NCI-H524 treated with DMSO at 0.1 percent for 48 hours (cell line): ENCODE data around the gene FBLN5.
A peak's percentile ranks its signal among the peaks of the same experiment; 100 is the strongest.

Experiments used
- DNase-seq: peaks from one replicate; lab custom pipeline; 2025; lab: John Stamatoyannopoulos, UW

The FBLN5 gene

DNA sequence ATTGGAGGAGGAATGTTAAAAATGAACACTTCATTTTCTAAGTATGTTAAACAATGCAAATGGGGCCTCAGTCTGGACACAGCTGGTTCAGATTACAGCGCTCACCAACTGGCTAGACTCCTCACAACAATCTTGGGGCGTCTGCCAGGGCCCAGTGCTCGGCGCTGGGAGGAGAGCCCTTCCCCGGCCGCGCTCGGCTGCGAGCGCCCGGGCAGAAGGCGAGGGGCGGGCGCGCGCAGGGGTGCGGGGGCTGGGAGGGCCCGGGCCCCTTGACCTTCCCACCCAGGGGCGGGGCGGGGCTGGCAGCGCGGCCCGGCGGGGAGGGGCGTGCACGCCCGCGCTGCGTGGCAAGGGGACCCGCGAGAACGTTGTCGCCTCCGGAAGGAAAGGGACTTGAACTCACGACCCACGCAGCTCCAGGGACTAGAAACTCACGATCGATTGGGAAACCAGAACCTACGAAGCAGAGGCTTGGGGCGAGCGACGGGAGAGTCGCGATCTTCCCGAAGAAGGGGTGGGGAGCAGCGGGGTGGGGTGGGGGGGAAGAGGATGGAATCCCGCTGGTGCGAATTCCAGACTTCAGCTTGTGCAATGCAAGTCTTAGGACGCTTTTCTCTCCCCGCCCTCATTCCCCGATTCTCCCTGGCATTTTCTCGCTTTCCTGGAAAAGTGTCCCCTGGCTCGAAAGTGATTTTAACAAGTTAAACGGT is at the start of gene FBLN5:
TSS of gene FBLN5 (minus strand) at position 220 of the 710 bp plus-strand sequence. CDS start 465 bp downstream, outside the sequence.
- DNase-seq = no peak

- DNase-seq = peak; percentile 20
Measured at GRCh38 chr14:91996948-91997371, 49.5 kb upstream of the FBLN5 start.

DNA sequence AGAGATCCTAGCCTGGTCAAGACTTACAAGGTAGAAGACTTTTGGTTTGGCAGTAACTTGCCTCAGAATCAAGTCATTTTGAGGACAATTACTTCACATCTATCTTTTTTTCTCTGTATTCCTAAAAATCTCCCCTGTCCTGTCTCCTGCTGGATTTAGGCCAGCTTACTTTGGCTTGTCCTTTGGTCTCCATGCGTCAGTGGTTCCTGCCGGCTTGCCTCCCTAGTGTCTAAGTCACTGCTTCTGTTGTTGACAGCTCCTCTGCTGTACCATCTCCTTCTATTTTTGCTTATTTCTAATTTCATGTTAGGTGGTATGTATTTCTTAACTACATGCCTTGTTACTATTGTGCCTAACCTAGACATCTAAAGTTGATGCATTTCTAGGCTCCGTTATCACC is 39.7 kb upstream of the FBLN5 start:
- DNase-seq = no peak

DNA sequence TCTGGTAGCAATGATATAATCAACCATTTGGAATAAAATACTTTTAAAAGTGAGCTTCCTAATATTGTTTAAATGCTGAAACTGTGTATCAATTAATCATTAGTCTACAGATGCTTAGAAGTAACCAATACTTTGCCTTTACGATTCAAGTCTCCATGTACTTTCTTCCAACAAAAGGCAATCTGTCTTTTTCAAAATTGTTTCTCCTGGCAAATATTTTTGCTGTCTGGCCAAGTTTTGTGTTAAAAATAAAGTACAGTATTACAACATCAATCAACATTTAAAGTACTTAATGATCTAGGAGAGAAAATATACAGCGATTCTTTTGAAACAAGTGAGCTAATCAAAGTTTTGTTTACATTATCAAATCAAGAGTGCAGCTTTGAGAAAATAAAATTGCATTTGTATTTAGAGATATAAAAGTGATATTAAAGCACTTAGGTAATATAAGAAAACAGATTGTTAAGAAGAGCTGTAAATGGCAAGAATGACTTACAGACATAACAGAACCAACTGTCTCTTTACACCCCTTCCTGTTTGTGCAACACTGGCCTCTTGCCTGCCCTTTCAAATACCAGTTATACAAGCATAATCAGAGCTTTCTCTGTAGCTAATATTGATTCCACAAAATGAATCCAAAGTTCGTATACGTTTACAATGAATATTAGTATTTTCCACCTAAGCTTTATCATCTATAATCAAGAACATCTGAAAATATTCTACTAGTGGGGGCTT is 38.2 kb upstream of the FBLN5 start:
- no peak for DNase-seq

GRCh38 chr14:91985008-91985407 is 37.5 kb upstream of the FBLN5 start:
- DNase-seq = no peak

- DNase-seq = no peak
Measured at GRCh38 chr14:91983588-91983987, 36.1 kb upstream of the FBLN5 start.

GRCh38 chr14:91980157-91980556 is 32.7 kb upstream of the FBLN5 start:
- no peak for DNase-seq

DNA sequence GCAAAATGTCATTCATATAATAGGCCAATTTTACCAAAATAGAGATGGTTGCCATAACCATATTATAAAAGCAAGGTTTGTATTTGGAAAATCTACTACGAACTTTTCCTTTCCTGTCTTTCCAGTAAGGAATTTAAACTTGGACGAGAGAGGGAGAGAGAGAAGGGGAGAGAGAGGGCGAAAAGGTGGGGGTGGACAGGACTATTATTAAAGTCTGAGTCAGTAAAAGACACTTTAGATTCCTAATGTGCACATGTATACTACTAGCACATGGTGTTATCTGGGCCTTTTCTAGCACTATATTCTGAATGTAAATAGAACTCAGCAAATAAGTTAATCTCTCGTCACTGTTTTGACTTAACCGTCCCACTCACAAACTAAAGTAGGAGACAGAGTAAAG is 30.4 kb upstream of the FBLN5 start:
- DNase-seq = no peak

DNA sequence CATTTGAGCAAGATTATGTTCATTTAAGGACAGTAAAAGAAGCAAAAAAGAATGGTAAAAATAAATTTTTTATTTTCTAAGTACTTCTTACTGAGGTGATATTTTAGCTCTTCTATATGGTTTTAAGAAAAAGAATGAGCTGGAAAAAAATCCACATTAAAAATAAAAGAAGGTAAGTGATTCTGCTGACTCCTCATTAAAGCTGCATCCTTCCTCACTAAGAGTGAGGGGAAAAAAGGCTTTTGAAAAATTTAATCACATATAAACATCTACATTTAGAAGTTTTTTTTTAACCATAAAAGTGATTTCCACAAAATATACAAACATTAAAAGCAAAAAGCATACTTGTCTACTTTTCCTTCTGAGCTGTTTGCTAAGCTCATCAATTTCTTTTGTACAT is 28.3 kb upstream of the FBLN5 start:
- DNase-seq = no peak

DNA sequence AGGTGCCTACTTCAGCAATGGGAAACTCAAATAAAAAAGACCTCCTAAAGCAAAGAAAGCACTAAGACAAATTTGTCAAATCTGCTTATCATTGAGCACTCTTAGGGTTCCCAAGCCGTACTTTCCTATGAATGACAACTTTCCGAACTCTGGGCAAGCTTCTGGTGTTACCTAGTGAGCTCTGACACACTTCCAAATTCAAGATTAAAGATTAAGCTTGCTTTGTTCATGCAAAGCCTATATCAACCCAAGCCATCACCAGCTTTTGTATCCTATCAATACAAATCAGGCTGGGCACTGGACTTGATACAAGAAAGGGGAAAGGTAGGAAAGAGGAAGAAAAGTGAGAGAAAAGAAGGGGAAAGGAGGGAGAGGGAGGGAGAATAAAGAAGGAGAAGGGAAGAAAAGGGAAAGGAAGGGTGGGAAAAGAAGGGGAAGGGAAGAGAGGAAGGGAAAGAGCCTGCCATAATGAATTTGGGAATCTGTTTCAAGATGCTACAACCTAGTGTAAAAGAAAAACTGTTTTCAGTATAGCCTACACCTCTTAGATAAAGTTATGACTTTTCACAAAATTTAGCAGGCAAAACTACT is 23.8 kb upstream of the FBLN5 start:
- DNase-seq = no peak

DNA sequence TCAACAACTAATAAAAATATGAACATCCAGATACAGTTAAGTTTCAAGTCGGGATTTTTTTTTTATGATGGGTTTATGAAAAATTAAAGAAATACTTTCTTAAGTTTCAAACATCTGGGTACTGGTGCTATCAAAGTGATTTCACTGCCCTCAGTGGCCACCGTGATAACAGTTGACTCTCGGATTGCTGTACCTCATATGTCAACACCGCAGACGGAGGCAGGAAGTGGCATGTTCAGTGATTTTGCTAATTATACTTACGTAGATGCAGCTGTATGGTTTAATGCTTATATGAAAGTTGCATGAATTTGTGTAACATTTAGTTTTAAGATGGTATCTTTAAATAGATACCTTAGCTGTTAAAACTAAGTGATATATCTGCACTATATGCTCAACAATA is 20.8 kb upstream of the FBLN5 start:
- no peak for DNase-seq

GRCh38 chr14:91964724-91965123 is 17.2 kb upstream of the FBLN5 start:
- DNase-seq = no peak

DNA sequence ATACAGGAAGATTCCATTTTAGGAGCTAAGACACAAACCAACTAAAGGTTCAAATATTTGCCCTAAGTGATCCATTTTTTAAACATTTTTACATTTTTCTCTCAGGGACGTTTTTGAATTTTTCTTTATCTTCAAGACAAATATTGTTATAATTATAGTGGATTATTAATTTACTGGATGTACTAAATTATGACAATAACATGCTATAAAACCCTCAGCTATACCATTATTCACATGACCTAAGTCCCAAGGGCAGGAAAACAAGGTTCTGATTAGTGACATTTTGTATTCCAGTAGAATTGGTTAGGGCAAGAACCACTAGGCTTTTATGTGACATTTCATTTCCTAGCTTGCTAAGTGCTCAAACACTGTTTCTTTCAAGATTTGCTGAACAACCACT is 16.5 kb upstream of the FBLN5 start:
- DNase-seq = no peak

GRCh38 chr14:91963465-91963864 is 16.0 kb upstream of the FBLN5 start:
- DNase-seq = no peak

DNA sequence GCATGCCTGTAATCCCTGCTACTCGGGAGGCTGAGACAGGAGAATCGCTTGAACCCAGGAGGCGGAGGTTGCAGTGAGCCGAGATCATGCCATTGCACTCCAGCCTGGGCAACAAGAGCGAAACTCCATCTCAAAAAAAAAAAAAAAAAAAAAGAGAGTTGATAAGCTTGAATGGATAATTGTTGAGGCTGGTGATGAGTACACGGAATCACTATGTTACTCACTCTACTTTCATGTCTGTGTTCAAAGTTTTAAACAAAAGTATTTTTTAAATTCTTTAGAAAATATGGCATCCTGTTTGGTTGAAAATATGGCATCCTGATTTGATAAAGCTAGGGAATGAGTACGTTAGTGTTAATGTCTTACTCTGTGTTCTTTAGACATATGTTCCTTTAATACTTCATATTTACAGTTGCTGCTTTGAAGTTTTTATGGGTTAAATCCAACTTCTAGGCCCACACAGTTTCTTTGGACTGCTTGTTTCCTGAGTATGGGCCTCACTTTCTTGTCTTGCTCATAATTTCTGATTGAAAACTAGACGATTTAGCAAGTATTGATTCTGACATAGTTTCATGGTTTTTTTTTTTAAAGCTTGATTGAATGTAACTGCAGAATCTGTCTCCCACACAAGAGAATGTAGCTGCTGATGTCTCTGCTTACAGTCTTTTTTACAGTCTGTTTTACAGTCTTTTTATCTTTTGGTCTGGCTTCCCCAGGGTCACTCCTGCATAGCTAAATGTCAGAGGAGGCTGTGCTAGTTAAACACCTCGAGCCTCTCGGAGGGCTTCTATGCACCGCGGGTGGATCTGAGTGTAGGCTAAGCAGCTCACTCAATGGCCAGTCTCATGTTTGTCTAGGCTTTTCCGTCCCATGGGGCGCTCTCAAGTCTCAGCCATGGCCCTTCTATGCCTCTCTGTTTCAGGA is 14.1 kb upstream of the FBLN5 start:
- no peak for DNase-seq

GRCh38 chr14:91957876-91958313 is 10.4 kb upstream of the FBLN5 start:
- DNase-seq = no peak

DNA sequence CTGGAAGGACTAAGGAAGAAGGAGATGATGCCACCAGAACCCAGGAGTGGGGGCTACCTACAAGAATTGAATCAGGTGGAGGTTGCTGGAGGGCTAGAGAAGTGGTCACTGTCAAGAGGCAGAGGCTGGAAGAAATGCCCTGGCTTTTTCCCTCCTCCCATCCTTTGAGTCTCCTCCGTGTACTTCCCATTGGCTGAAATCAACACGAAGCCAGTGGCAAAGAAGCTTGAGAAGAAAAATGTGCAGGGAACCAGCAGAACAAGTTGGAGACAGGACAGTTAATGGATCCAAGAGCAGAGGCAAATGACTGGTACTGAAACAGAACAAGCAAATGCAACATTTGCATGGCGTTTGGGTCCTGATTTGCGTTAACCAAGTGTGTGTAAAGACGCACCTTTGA is 9.1 kb upstream of the FBLN5 start:
- DNase-seq = no peak

DNA sequence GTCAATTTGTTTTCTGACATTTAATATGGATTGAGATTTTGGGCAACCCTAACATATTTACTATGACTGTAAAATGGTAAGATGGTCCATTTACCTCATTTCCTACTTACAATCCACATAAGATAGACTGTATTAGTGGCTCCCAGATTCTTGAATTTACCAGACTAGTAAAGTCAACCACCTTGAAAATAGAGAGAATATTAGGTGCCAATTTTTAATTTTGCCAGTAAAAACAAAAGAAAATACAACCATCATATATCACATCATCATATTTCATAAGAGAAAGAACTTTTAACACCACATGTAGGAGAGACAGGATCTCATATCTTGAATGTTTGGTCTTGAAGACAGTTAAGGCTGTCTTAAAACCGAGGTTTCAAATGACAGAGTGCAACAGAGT is 7.7 kb upstream of the FBLN5 start:
- DNase-seq = no peak

DNA sequence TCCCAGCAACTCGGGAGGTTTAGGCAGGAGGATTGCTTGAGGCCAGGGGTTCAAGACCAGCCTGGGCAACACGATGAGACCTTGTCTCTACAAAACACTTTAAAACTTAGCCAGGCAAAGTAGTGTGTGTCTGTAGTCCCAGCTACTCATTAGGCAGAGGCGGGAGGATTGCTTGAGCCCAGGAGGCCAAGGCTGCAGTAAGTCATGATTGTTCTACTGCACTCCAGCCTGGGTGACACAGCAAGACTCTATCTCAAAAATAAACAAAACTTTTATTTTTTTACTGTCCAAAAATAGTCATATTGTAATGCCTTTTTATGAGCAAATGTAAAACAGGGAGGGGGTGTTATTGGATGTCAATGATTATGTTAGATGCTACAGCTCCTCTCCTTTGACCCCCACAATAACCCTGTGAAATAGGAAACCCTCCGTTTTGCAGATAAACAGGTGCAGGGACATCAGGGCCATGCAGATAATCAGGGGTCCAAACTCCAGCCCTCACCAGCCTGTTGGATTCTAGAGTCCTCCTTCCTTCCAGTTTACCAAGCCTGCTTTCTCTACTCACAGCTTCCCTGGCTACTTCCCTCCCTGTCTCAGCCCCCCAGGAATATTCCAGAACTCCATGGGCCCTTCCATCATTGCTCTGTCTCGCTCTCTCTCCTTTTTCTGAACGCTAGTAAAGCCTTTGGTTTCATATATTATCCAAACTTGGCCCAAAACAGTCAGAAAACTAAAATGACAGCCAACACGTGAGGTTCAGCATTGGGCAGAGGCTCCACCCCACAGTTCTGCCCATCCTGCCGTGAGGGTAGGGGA is 5.9 kb upstream of the FBLN5 start:
- no peak for DNase-seq

GRCh38 chr14:91946622-91947474 is 646 bp downstream of the FBLN5 start:
- DNase-seq = no peak
